PC-3 (cell line): ENCODE measurements around the gene ADK.

Experiments used
- CTCF ChIP-seq: fragments of 300-600 bp; sonication (generic); conservative IDR thresholded peaks from 2 replicates; pipeline ENCODE4 v1.5.1; 2017; ENCODE audit warnings: antibody characterized with exemption, low read depth, mild to moderate bottlenecking, low read length
- EZH2 ChIP-seq: fragments of 300-600 bp; sonication (generic); IDR thresholded peaks from one replicate; pipeline ENCODE4 v1.6.1; 2017; ENCODE audit warnings: antibody characterized with exemption, mild to moderate bottlenecking, low read length; ENCODE audit not compliant: unreplicated experiment
- EZH2phosphoT487 ChIP-seq: fragments of 300-600 bp; sonication (generic); IDR thresholded peaks from 2 replicates; pipeline ENCODE4 v1.6.1; 2018; ENCODE audit warnings: mild to moderate bottlenecking, antibody characterized with exemption, low read length, borderline replicate concordance

GRCh38 chr10:74637685-74638084 is 486.7 kb downstream of the ADK start:
- TF ChIP-seq CTCF = no peak
- TF ChIP-seq EZH2 = no peak
- TF ChIP-seq EZH2phosphoT487 = no peak
